HG03039 (cell line): ENCODE measurements around the gene TOMM20.

ENCODE experiments used
- ATAC-seq: cut with Tn5 transposase; IDR thresholded peaks from one replicate; pipeline ENCODE4 v1.9.1; 2021; ENCODE audit warnings: mild to moderate bottlenecking, moderate library complexity; ENCODE audit not compliant: unreplicated experiment

The TOMM20 gene

DNA sequence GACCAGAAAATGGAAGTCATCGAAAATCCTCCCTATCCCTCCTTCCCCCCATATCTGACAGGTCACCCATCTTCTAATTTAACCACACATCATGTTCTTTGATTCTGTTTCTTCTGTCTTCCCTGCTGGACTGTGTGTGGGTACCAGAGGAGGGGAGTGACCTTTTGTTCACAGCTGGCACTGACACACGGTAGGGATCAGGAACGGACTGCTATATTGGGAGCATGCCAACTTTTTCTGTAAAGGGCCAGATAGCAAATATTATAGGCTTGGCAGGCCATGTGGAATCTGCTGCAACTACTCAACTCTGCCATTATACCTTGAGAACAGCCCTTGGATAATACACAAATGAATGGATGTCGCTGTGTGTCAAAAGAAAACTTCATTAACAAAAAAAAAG, 7.5 kb upstream of the TOMM20 start:
- no peak for ATAC-seq

DNA sequence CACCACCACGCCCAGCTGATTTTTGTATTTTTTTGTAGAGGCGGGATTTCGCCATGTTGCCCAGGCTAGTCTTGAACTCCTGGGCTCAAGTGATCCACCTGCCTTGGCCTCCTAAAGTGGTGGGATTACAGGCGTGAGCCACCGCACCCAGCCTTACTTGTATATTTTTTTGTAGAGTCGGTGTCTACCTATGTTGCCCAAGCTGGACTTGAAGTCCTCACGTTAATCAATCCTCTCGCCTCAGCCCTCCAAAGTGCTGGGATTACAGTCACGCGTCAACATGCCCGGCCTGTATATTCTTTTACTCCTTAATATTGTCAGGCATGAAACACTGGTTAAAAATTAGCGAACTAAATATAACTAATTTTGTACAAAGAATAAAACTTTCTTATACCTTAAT, 5.5 kb upstream of the TOMM20 start:
- ATAC-seq, result no peak

DNA sequence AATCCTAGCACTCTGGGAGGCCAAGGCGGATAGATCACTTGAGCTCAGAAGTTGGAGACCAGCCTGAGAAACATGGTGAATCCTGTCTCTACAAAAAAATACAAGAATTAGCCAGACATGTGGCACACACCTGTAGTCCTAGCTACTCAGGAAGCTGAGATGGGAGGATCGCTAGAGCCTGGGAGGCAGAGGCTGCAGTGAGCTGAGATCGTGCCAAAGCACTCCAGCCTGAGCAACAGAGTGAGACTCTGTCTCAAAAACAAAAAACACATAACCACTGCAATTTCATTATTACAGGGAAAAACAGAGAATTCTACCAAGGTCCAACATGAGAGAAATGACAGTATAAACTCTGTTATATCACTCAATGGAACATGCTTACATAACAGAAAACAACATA, 4.4 kb upstream of the TOMM20 start:
- no peak for ATAC-seq

DNA sequence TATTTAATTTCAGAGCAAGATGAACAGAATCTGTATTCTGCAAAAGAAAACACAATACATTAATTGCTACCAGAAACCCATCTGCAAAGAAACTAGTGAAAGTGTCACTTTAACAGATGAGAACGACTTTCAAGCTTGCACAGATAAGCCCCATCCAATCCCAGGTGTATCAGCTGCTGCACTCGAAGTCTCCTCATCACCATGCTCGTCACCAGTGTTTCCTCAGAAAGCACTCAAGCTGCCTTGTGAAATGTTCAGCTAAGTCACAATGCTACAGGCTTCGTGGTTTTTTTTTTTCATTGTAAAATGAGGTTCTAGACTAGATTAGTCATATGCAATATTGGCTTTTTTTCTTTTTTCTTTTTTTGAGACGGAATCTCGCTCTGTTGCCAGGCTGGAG, 3.3 kb upstream of the TOMM20 start:
- no peak for ATAC-seq

DNA sequence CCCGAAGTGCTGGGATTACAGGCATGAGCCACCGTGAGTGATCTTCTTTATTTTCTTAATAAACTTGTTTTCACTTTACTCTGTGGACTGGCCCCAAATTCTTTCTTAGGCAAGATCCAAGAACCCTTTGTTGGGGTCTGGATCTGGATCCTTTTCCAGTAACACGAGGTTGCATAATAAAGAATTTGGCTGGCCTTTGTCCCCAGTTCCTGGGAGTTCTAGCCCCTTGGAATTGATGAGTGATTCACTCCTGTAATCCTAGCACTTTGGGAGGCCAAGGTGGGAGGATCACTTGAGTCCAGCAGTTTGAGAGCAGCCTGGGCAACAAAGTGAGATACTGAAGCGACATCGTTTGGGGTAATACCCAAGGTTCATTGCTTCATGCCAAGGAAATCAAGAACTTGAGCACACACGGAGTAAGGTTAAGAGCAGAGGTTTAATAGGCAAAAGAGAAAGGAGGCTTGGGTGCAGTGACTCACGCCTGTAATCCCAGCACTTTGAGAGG, 2.2 kb upstream of the TOMM20 start:
- no peak for ATAC-seq

DNA sequence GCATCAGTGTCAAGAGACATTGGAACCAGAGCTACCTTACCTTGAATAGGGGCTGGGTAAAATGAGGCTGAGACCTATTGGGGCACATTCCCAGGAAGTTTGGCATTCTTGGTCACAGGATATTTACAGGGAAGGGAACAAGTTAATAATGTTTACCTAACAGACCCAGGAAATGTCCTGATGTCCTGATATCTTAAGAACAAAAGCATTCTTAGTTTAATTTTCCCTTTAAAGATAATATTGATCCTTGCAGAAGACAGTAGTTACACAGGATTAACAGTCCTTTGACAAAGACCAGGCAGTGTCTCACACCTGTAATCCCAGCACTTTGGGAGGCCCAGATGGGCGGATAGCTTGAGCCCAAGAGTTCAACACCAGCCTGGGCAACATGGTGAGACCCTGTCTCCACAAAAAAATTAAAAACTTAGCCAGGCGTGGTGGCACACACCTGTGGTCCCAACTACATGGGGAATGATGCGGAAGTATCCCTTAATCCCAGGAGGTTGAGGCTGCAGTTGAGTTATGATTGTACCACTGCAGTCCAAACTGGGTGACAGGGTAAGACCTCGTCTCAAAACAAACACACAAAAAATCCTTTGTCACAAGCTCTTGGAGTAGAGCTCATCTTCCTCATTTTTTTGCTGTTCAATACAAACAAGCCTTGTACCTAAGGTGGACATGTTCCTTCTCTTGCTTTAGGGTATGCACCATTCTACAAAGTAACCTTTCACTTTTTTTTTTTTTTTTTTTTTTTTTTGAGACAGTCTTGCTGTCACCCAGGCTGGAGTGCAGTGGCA, 1.3 kb upstream of the TOMM20 start:
- no peak for ATAC-seq

DNA sequence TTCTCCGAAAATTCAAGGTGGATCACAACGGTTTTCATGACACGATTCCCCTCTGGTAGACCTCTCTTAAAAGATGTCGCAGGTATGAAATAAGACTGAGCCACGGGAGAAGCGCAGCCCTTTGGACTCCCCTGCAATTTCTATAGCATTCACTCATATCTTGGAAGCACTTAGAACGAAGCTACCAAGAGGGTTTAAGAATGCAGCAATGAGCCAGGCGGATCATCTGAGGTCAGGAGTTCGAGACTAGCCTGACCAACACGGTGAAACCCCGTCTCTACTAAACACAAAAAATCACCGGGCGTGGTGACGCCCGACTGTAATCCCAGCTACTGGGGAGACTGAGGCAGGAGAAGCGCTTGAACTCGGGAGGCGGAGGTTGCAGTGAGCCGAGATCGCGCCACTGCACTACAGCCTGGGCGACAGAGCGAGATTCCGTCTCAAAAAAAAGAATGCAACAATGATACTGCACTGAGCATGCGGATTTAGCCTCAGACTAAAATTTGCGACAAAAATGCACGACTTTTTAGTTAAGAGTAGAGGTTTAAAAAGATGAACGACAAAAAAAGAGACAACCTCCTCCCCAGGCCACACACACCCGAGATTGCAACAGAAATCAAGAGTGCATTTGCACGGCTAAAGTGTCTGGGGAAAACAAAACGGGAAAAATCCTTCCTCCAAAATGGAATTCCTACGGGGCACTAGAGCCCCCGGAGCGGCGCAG, 743 bp downstream of the TOMM20 start:
- ATAC-seq, result no peak

DNA sequence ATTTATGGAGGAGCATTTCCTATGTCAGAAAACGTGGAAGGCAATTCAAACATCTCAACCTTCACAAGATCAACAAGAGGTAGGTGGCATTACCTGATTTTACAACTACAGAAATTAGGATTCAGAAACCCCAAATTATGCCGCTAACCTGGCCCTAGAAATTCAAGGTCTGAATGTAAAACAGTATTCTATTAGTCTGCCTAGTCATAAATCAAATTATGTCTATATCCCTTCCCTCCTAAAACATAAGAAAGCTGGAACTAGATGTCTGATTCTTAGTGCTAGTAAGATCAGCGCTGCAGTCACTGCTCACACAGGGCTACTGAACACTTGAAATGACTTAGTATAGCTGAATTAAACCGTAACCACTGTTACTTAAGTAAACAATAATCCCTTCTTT, 1.4 kb downstream of the TOMM20 start:
- no peak for ATAC-seq

DNA sequence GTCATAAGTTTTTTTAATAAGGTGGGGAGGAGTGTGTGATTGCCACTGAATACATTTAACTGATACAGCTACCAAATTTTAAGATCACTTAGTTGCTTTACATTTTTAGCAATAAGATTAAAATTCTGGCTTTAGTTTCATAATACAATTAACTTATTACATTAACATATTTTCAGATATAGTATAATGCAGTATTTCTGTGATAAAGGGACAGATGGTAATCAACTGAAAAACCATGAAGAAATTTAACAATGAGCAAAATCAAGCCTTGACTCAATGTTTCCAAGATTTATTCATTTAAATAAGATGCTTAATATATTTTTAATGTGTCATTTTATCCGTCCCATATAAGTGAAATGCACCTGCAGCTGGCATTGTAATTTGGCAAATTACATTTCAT, 4.0 kb downstream of the TOMM20 start:
- ATAC-seq, result no peak

DNA sequence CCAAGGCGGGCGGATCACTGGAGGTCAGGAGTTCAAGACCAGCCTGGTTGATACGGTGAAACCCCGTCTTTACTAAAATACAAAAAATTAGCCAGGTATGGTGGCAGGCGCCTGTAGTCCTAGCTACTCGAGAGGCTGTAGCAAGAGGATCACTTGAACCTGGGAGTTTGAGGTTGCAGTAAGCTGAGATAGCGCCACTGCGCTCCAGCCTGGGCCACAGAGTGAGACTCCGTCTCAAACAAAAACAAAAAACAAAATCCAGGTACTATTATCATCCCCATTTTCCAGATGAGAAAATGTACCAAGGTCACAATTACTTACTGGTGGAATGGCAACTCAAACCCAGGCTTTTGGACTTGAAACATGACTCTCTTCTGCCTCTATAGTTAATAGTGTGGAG, 4.5 kb downstream of the TOMM20 start:
- no peak for ATAC-seq

DNA sequence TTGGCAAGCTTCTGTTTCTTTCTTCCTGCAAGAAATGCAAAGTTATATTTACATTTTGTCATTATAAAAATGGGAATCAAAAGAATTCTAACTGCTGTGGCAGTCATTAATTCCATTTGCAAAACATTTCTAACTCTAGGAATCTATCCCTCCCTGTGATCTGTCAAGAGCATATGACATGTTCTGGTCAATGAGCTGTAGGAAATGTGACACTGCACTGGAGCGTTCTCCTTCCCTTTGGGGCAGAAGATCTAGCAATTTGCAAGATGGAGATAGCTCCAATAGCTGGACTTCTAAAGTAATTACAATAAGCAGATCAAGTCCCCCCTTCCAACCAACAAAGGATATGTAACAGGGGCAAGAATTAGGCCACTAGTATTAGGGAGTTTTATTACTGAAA, 6.3 kb downstream of the TOMM20 start:
- ATAC-seq, result no peak

DNA sequence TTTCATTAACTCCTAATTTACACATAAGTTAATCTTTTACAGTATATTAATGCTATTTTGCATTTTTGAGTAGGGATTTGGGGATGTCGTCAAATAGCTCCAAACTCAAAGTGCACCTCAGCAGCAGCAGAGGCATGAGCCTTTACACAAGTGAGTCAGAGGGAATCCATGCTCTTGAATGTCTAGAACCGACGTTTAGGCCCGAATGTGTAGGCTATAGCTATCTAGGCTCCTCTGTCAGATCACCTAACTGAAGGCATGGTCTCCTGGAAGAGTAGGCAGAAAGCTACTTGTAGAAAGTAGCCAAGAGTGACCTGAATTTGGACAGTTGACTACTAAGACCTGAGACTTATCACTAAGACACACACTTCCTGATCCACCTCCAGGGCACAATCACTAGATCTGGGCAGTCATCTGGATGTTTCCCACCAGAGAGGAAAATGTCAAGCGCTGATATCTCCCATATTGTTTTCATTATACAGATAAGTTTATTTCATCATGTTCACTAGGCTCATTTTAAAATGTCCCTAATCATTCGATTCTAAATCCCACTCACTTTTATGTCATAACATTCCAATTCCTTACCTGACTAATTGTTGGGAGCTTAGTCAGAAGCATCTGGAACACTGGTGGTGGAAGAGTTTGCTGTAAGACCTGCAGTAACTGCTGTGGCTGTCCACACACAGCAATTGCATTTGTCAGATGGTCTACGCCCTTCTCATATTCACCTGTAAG, 15.3 kb downstream of the TOMM20 start:
- ATAC-seq, result no peak

DNA sequence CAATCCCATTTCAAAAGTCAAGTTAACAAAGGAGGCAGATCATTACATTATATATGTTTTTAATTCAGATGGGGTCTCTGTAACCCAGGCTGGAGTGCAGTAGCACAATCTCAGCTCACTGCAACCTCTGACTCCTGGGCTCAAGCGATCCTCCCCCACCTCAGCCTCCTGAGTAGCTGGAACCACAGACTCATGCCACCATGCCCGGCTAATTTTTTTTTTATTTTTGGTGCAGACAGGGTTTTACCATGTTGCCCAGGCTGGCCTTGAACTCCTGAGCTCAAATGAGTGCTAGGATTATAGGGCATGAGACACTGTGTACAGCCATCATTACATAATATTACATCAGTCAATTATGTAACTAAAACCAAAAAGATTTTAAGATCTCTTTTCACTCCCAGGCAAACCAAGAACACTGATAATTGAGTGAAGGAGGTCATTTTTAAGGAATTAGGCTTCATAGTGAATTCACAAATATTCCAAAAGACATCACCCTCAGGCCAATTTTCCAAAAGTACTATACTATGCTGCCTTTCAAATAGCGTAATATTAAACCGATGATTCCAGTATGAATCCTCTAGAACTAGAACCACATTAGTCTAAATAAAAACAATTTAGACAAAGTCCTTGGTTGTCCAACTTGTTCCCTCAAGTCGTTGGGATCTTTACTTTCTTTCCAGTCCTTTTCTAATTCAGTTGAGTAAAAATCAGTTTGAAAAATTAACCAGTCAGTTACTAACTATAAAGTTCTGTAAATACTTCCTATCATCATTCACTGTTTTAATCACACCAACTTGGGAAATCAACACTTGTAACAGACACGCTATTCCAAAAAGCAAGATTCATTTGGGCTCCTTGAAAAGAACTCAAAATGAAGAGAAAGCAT, 16.1 kb downstream of the TOMM20 start:
- no peak for ATAC-seq

DNA sequence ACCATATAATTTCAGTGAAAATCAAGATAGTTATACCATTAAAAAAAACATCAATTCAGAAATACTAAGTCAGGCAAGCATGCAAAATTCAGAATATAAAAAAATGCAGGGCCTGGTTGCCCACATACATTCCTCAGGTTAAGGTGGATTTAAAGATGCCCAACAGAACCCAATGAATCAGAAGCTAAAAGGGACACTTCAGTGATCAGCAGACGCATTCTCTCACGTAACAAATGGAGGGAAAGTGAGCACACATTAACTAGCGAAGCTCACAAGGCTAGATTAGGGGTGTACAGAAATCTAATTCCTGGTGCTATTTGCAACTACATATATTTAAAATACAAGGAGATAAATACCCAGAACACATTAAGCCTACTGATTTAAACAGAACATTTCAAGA, 17.5 kb downstream of the TOMM20 start:
- ATAC-seq, result no peak

DNA sequence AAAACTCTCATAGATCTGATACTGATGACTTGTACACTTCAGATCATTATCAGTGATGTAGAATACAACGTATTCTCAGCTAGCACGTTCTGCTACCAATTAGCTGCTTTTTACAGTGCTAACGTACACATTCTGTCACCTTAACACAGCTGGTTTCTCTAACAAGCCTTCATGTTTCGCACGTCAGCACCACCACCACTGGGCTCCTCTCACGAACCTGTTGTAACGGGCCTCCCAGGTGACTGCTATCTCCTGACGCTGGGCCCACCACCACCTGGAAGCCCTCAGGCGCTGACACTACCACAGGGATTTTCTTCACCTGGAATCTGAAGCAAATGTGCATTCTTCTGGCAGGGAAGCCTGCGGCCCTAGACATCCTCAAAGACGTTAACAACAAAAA, 19.8 kb downstream of the TOMM20 start:
- ATAC-seq, result no peak

DNA sequence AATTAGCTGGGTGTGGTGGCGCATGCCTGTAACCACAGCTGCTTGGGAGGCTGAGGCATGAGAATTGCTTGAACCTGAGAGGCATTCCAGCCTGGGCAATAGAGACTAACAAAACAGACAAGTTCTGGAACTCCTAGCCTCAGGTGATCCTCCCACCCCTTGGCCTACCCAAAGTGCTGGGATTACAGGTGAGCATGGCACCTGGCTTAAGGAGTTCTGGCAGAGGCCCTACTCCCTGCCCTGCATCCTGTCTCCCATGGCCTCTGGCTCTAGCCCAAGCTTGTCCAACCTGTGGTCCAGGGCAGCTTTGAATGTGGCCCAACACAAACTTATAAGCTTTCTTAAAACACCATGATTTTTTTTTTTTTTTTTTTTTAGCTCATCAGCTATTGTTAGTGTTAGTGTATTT, 20.4 kb downstream of the TOMM20 start:
- ATAC-seq, result no peak

DNA sequence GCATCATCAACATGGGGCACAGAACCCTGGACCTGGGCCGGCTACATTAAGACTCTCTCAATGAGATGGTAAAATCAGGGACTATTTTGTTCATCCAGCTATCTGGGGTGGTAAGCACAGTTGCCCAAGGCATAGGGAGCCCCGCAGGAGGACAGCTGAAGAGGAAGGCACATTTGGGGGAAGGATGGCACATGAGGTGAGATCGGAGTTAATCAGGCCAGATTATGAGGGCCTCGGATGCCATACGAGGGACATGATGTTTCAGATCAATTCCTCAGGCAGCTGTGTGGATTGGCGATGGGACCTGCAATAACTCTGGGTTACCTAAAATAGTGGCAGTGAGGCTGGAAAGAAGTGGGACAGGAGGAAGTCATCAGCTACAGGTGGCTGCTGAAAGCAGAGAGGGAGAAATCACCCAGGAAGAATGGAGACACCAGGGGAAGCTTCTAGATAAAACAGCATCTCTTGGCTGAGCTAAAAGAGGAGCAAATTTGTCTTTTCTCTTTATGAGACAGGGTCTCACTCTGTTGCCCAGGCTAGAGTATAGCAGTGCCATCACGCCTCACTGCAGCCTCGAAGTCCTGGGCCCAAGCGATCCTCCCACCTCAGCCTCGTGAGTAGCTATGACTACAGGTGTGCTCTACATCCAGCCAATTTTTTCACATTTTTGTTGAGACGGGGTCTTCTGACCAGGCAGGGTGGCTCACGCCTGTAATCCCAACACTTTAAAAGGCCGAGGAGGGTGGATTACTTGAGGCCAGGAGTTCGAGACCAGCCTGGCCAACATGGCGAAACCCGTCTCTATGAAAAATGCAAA, 21.1 kb downstream of the TOMM20 start:
- no peak for ATAC-seq

DNA sequence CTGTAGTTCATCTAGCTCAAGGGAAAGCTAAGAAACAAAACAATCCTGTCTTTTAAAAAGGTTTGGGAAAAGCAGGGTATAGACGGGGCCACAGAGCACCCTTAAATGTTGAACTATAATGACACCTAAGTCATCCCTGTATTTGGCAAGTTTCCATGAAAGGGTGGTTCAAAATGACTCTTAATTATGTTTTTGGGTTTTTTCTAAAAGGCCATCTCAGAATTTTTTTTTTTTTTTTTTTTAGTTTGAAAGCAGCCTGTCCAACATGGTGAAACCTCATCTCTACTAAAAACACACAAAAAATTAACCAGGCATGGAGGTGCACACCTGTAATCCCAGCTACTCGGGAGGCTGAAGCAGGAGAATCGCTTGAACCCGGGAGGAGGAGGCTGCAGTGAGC, 22.2 kb downstream of the TOMM20 start:
- no peak for ATAC-seq

DNA sequence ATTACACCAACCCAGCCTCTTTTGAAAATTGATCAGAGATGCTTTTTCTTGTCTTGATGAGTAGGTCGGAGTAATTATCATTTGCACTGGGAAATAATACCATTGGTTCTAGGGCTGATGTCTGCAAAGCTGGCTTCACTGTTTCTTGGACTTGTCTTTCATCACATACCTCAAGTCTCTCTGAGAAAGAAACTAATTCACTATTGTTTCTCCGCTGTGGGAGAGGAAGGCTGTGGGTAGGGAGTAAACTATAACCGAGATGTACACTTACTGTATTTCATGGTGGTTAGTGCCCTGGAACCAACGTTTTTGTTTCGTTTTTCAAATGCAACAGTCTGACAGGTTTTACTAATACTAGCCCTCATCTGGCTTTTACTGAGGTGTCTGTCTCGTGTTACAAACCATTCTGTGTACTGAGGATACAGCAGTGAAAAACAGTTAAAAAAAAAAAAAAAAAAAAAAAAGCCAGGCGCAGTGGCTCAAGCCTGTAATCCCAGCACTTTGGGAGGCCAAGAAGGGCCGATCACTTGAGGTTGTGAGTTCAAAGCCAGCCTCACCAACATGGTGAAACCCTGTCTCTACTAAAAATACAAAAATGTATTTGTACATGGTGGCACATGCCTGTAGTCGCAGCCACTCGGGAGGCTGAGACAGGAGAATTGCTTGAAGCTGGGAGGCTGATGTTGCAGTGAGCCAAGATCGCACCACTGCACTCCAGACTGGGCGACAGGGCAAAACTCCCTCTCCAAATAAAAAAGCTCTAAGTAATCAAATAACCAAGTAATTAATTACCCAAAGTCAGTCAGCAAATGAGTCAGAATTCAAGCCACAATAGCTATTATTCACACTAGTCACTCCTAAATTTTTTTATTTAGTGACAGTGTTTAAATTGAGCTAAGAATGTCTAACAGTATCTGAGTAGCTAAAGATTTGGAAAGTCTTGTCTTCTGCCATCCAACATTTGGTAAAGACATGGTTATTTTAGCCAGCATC, 23.3 kb downstream of the TOMM20 start:
- ATAC-seq, result peak; percentile 61
